CD14-positive monocyte (primary cell): Measurements from ENCODE around the gene CLCNKB. TPM values are rescaled to one million over a fixed set of nuclear protein-coding genes. Genes with fewer than 3 reads are reported as not detected.

Source experiments
- DNase-seq, 3 donors: peaks; one replicate each; pipeline ENCODE4 v3.0.0-alpha.2; 2011 to 2022
- H2AFZ ChIP-seq: 2 replicates; pipeline ENCODE4 v1.6.0; 2012; ENCODE audit warnings: mild to moderate bottlenecking, low read depth, low read length, inconsistent platforms; ENCODE audit not compliant: insufficient read depth, poor library complexity, severe bottlenecking
- H3K27ac ChIP-seq, 2 donors: 1 replicate in 1 of 2; 2 replicates in 1 of 2; pipeline ENCODE4 v1.5.1; 2012 to 2013; ENCODE audit warnings: low read length in 2 of 2, control low read depth in 1 of 2, inconsistent platforms in 1 of 2, low read depth in 1 of 2, mild to moderate bottlenecking in 1 of 2
- H3K27me3 ChIP-seq, 2 donors: one replicate each; pipeline versions ENCODE4 v1.6.0 to v1.6.1; 2011 to 2013; ENCODE audit warnings: low read length in 2 of 2; ENCODE audit not compliant: control insufficient read depth in 2 of 2, insufficient read depth in 2 of 2
- H3K36me3 ChIP-seq, 2 donors: replicated peaks in 1 of 2; 1 replicate in 1 of 2; 2 replicates in 1 of 2; pipeline versions ENCODE4 v1.5.1 to v1.6.1; 2012 to 2013; ENCODE audit warnings: low read length in 2 of 2, control low read depth in 1 of 2, inconsistent platforms in 1 of 2, mild to moderate bottlenecking in 1 of 2; ENCODE audit not compliant: insufficient read depth in 2 of 2, control insufficient read depth in 1 of 2
- H3K4me1 ChIP-seq, 2 donors: 1 replicate in 1 of 2; 2 replicates in 1 of 2; pipeline versions ENCODE4 v1.5.1 to v1.6.1; 2012 to 2013; ENCODE audit warnings: low read length in 2 of 2, control low read depth in 1 of 2, inconsistent platforms in 1 of 2, mild to moderate bottlenecking in 1 of 2, moderate library complexity in 1 of 2; ENCODE audit not compliant: insufficient read depth in 2 of 2, control insufficient read depth in 1 of 2
- H3K4me2 ChIP-seq: replicated peaks from 2 replicates; pipeline ENCODE3; 2012; ENCODE audit warnings: low read length, moderate library complexity, mild to moderate bottlenecking; ENCODE audit not compliant: poor library complexity, severe bottlenecking; ENCODE audit errors: extremely low read depth
- H3K4me3 ChIP-seq, 3 experiments: fragments of 200-600 bp in 1 of 3; sonication (generic) in 1 of 3; replicated peaks in 1 of 3; 1 replicate in 2 of 3; 2 replicates in 1 of 3; pipeline ENCODE4 v1.5.1; 2011 to 2013; ENCODE audit warnings: low read length in 3 of 3, mild to moderate bottlenecking in 3 of 3, control low read depth in 2 of 3, low read depth in 2 of 3, inconsistent platforms in 1 of 3, moderate library complexity in 1 of 3
- H3K79me2 ChIP-seq: 2 replicates; pipeline ENCODE4 v1.6.0; 2012; ENCODE audit warnings: mild to moderate bottlenecking, control low read depth, inconsistent platforms, low read length, moderate library complexity; ENCODE audit not compliant: insufficient read depth
- H3K9ac ChIP-seq: 2 replicates; pipeline ENCODE4 v1.6.0; 2017; ENCODE audit warnings: low read length, mild to moderate bottlenecking; ENCODE audit not compliant: insufficient read depth, poor library complexity, severe bottlenecking
- H3K9me3 ChIP-seq, 2 donors: replicated peaks in 1 of 2; 1 replicate in 1 of 2; 2 replicates in 1 of 2; pipeline versions ENCODE4 v1.5.1 to v1.6.1; 2012 to 2013; ENCODE audit warnings: low read length in 2 of 2, control low read depth in 1 of 2; ENCODE audit not compliant: control insufficient read depth in 1 of 2, insufficient read depth in 1 of 2
- H4K20me1 ChIP-seq: 2 replicates; pipeline ENCODE4 v1.6.0; 2012; ENCODE audit warnings: mild to moderate bottlenecking, low read length, control low read depth, moderate library complexity; ENCODE audit not compliant: insufficient read depth
- H3K27ac Mint-ChIP-seq, 7 donors: one replicate each; pipeline ENCODE4 v1.8.0; 2020; ENCODE audit warnings: mild to moderate bottlenecking in 7 of 7, mixed read lengths in 7 of 7, moderate library complexity in 6 of 7, inconsistent platforms in 2 of 7
- H3K27me3 Mint-ChIP-seq, 3 donors: one replicate each; pipeline ENCODE4 v1.8.0; 2021 to 2022; ENCODE audit warnings: low read depth in 3 of 3, mild to moderate bottlenecking in 3 of 3, mixed read lengths in 3 of 3, moderate library complexity in 3 of 3, inconsistent platforms in 1 of 3
- H3K36me3 Mint-ChIP-seq, 2 donors: one replicate each; pipeline ENCODE4 v1.8.0; 2020; ENCODE audit warnings: mixed read lengths in 2 of 2, inconsistent platforms in 1 of 2, mild to moderate bottlenecking in 1 of 2
- H3K4me1 Mint-ChIP-seq: one replicate; pipeline ENCODE4 v1.8.0; 2020; ENCODE audit warnings: mild to moderate bottlenecking, mixed read lengths
- H3K4me3 Mint-ChIP-seq, 2 donors: one replicate each; pipeline ENCODE4 v1.8.0; 2020; ENCODE audit warnings: mild to moderate bottlenecking in 2 of 2, mixed read lengths in 2 of 2, moderate library complexity in 1 of 2
- H3K9me3 Mint-ChIP-seq, 7 donors: one replicate each; pipeline ENCODE4 v1.8.0; 2020 to 2022; ENCODE audit warnings: mixed read lengths in 7 of 7, mild to moderate bottlenecking in 6 of 7, moderate library complexity in 6 of 7, inconsistent platforms in 2 of 7
- WGBS: methylation state at CpG from one replicate; pipeline ENCODE4 v1.1.5; 2013; ENCODE audit warnings: missing lambda C conversion rate; ENCODE audit not compliant: insufficient coverage; 5-methylcytosine and 5-hydroxymethylcytosine counted together
- intact Hi-C, 2 donors: fragments of 100-400 bp; cut with micrococcal nuclease; formaldehyde crosslinking; loops; one replicate each; pipeline versions ENCODE4 v1.15.0 to v1.15.1; 2023
- polyA plus RNA-seq, 3 donors: library from polyadenylated mRNA; depleted of rRNA in 1 of 3; unstranded in 2 of 3; stranded (reverse) in 1 of 3; fragments of 300-500 nt in 2 of 3; fragments of >200 nt in 1 of 3; fragmentation: Illumina TruSeq in 2 of 3; gene quantifications; 1 replicate in 2 of 3; 2 replicates in 1 of 3; pipeline ENCODE4 v1.2.3, GENCODE V29; 2012 to 2021
- TF ChIP-seq, protein P1 (sequence below): fragments of 200-600 bp; IDR thresholded peaks from one replicate; pipeline ENCODE4 v1.8.0; 2022; ENCODE audit warnings: antibody characterized with exemption, mild to moderate bottlenecking

CLCNKB gene
- polyA plus RNA-seq, 3 donors = not detected

DNA sequence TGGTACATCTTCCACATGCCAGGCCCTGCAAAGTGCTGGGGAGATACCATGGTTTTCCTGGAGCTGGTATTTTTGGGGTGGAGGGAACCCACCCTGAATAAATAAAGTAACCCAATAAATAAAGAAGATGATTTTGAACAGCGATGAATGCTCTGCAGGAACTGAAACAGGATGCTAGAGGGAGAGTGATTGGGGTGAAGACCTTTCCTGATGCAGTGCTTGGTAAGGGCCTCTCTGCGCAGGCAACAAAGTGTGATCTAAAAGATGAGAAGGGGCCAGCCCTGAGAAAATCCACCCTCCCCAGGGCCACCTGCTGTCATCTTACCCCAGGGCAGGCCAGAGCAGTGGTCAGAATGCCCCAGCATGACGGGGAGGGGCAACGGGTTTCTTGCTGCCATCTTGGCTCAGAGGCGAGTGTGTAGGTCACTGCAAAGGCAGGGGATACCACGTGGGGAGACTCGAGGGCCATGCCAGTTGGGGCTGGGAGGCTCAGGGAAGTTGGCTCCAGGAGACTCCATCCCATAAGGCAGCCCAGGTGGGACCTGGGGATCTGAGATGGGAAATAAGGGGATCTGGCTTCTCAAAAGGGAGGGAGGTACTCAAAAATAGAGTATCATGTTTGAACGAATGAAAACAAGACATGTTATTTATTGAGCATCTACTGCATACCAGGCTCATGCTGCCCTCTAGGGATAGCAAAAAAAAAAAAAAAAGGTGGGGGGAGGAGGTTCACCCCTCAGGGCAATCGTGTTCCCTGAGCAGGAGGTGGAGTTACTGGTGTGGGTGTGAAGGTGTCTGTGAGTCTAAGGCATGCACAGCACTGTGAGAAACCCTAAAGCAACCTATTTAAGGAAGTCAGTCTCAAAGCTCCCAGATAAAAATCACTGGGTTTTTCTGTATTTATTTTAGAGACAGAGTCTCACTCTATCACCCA, 36.8 kb upstream of the CLCNKB start:
- no peak overlapping the region for H2AFZ ChIP-seq
- intact Hi-C loops = loop anchor here in 1 of 2 donors (10.0 kb wide), 1 partner anchor 178 kb away; no protein-coding TSS in a partner anchor
- no peaks in the 10 kb centered on the region for H4K20me1 ChIP-seq
- no peak overlapping the region for H3K27ac ChIP-seq
- peak overlapping the region in 1 of 2 donors; percentile 4 for H3K4me3 Mint-ChIP-seq
- H3K27ac Mint-ChIP-seq = peak overlapping the region in 1 of 7 donors; percentile 60
- no peak overlapping the region for H3K9ac ChIP-seq
- H3K4me3 ChIP-seq = no peak overlapping the region
- DNase-seq = no peak
- no peaks in the 10 kb centered on the region for H3K4me1 Mint-ChIP-seq
- 85% methylated on average over 5 of the region's 9 CpGs for WGBS
- H3K4me1 ChIP-seq = no peaks in the 10 kb centered on the region
- no peak overlapping the region for H3K4me2 ChIP-seq
- TF ChIP-seq, protein P1, sequence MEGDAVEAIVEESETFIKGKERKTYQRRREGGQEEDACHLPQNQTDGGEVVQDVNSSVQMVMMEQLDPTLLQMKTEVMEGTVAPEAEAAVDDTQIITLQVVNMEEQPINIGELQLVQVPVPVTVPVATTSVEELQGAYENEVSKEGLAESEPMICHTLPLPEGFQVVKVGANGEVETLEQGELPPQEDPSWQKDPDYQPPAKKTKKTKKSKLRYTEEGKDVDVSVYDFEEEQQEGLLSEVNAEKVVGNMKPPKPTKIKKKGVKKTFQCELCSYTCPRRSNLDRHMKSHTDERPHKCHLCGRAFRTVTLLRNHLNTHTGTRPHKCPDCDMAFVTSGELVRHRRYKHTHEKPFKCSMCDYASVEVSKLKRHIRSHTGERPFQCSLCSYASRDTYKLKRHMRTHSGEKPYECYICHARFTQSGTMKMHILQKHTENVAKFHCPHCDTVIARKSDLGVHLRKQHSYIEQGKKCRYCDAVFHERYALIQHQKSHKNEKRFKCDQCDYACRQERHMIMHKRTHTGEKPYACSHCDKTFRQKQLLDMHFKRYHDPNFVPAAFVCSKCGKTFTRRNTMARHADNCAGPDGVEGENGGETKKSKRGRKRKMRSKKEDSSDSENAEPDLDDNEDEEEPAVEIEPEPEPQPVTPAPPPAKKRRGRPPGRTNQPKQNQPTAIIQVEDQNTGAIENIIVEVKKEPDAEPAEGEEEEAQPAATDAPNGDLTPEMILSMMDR = no peak
- H3K9me3 ChIP-seq = no peaks in the 10 kb centered on the region
- H3K79me2 ChIP-seq = no peaks in the 10 kb centered on the region
- no peaks in the 10 kb centered on the region for H3K9me3 Mint-ChIP-seq
- H3K27me3 ChIP-seq = no peaks in the 10 kb centered on the region
- no peaks in the 10 kb centered on the region for H3K36me3 ChIP-seq
- no peaks in the 10 kb centered on the region for H3K36me3 Mint-ChIP-seq
- peaks cover 2 to 3% (median 2%) of the 10 kb centered on the region in 3 donors for H3K27me3 Mint-ChIP-seq

DNA sequence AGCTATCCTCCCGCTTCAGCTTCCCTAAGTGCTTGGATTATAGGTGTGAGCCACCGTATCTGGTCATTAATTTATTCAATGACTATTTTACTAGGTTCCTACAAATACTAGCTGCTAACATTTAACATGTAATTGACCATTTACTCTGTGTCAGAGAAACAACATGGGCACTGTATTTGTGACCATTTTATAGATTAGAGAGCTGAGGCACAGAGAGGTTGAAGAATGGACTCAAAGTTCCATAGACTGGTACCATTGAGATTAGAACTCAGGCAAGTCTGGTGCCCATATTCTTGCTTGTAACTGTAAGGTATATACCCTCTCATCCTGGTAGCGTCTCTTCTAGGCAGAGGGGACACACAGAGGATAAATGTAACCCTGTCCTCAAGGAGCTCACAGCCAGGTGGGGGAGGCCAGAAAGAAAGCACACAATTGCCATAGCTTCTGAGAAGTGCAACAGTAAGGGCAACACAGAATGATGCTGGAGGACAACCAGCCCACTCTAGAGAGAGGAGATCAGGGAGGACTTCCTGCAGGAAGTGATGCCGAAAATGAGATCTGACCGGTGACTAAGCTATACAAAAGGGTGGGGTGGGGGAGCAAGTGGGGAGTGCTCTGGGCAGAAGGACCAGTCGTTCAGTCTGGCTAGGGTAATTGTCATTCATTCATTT, 35.8 kb upstream of the CLCNKB start:
- no peaks in the 10 kb centered on the region for H3K9me3 Mint-ChIP-seq
- no peaks in the 10 kb centered on the region for H3K36me3 Mint-ChIP-seq
- Histone ChIP-seq H3K27ac (no peak overlapping the region), H3K4me3 (no peak overlapping the region), H3K27me3 (no peaks in the 10 kb centered on the region), H3K9ac (no peak overlapping the region), H3K79me2 (no peaks in the 10 kb centered on the region), H3K9me3 (no peaks in the 10 kb centered on the region), H2AFZ (no peak overlapping the region), H3K4me1 (peaks cover 7 to 8% of the 10 kb centered on the region in 2 donors), H3K36me3 (no peaks in the 10 kb centered on the region), H3K4me2 (no peak overlapping the region), H4K20me1 (no peaks in the 10 kb centered on the region)
- intact Hi-C loops = loop anchor here (2.0 to 10.0 kb wide), 3 partner anchors 25 to 177 kb away; no protein-coding TSS in a partner anchor
- H3K4me3 Mint-ChIP-seq = no peak overlapping the region
- 100% methylated on average over 1 of the region's 6 CpGs for WGBS
- H3K27ac Mint-ChIP-seq = no peak overlapping the region
- TF ChIP-seq, protein P1 = no peak
- H3K27me3 Mint-ChIP-seq = peaks cover 2 to 8% (median 5%) of the 10 kb centered on the region in 3 donors
- peak in 1 of 3 donors; percentile 31 for DNase-seq
- H3K4me1 Mint-ChIP-seq = peaks cover 7% of the 10 kb centered on the region
